Measurements from ENCODE around the gene PRKG1. TPM values are rescaled to one million over a fixed set of nuclear protein-coding genes. Genes with fewer than 3 reads are reported as not detected.

PRKG1 gene
- total and polyA plus RNA-seq, 2 experiments from 2014 or later = 18.2 to 21.1 TPM

DNA sequence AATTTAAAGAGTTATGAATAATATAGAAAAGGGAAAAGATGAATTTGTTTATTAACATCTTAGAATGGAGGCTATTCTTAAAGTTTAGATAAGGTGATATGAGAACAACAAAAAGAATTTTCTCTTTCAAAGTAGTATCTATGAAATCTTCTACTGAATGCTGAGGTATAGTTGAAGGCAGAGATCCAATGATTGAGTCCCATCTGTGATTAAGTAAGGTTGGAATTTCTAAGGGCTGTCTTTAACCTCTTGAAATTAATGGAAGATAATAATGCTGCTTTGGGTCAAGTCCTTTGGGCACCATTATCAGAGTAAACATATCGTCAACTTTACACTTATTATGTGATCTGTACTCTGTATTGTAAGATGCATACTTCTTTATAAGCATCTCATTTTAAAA lies 307.9 kb downstream of the PRKG1 start:
- no peak overlapping the region for H3K4me3 ChIP-seq
- H3K27ac ChIP-seq (ENCODE audit: low read depth) = no peak overlapping the region
- no peaks in the 10 kb centered on the region for H3K27me3 ChIP-seq (ENCODE audit: insufficient read depth)
- H3K4me2 ChIP-seq = no peak overlapping the region
- TF ChIP-seq, protein P1, sequence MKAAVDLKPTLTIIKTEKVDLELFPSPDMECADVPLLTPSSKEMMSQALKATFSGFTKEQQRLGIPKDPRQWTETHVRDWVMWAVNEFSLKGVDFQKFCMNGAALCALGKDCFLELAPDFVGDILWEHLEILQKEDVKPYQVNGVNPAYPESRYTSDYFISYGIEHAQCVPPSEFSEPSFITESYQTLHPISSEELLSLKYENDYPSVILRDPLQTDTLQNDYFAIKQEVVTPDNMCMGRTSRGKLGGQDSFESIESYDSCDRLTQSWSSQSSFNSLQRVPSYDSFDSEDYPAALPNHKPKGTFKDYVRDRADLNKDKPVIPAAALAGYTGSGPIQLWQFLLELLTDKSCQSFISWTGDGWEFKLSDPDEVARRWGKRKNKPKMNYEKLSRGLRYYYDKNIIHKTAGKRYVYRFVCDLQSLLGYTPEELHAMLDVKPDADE (IDR thresholded peaks at IDR 0.05) = no peak
- TF ChIP-seq EZH2phosphoT487 (IDR thresholded peaks at IDR 0.05; ENCODE audit: unreplicated experiment) (no peak), STAT1 (IDR thresholded peaks at IDR 0.05; ENCODE audit: unreplicated experiment) (no peak), CREB1 (CRISPR knock-in tag; IDR thresholded peaks at IDR 0.05; ENCODE audit: low read depth) (no peak), NANOG (IDR thresholded peaks at IDR 0.05; ENCODE audit: borderline replicate concordance) (no peak), ZNF331 (CRISPR knock-in tag; IDR thresholded peaks at IDR 0.05; ENCODE audit: low read depth) (no peak), JUNB (IDR thresholded peaks at IDR 0.05; ENCODE audit: unreplicated experiment) (no peak), ZNF114 (CRISPR knock-in tag; IDR thresholded peaks at IDR 0.05) (no peak), POLR2AphosphoS5 (IDR thresholded peaks at IDR 0.05; ENCODE audit: low read depth) (no peak)
- TF ChIP-seq, protein P2, sequence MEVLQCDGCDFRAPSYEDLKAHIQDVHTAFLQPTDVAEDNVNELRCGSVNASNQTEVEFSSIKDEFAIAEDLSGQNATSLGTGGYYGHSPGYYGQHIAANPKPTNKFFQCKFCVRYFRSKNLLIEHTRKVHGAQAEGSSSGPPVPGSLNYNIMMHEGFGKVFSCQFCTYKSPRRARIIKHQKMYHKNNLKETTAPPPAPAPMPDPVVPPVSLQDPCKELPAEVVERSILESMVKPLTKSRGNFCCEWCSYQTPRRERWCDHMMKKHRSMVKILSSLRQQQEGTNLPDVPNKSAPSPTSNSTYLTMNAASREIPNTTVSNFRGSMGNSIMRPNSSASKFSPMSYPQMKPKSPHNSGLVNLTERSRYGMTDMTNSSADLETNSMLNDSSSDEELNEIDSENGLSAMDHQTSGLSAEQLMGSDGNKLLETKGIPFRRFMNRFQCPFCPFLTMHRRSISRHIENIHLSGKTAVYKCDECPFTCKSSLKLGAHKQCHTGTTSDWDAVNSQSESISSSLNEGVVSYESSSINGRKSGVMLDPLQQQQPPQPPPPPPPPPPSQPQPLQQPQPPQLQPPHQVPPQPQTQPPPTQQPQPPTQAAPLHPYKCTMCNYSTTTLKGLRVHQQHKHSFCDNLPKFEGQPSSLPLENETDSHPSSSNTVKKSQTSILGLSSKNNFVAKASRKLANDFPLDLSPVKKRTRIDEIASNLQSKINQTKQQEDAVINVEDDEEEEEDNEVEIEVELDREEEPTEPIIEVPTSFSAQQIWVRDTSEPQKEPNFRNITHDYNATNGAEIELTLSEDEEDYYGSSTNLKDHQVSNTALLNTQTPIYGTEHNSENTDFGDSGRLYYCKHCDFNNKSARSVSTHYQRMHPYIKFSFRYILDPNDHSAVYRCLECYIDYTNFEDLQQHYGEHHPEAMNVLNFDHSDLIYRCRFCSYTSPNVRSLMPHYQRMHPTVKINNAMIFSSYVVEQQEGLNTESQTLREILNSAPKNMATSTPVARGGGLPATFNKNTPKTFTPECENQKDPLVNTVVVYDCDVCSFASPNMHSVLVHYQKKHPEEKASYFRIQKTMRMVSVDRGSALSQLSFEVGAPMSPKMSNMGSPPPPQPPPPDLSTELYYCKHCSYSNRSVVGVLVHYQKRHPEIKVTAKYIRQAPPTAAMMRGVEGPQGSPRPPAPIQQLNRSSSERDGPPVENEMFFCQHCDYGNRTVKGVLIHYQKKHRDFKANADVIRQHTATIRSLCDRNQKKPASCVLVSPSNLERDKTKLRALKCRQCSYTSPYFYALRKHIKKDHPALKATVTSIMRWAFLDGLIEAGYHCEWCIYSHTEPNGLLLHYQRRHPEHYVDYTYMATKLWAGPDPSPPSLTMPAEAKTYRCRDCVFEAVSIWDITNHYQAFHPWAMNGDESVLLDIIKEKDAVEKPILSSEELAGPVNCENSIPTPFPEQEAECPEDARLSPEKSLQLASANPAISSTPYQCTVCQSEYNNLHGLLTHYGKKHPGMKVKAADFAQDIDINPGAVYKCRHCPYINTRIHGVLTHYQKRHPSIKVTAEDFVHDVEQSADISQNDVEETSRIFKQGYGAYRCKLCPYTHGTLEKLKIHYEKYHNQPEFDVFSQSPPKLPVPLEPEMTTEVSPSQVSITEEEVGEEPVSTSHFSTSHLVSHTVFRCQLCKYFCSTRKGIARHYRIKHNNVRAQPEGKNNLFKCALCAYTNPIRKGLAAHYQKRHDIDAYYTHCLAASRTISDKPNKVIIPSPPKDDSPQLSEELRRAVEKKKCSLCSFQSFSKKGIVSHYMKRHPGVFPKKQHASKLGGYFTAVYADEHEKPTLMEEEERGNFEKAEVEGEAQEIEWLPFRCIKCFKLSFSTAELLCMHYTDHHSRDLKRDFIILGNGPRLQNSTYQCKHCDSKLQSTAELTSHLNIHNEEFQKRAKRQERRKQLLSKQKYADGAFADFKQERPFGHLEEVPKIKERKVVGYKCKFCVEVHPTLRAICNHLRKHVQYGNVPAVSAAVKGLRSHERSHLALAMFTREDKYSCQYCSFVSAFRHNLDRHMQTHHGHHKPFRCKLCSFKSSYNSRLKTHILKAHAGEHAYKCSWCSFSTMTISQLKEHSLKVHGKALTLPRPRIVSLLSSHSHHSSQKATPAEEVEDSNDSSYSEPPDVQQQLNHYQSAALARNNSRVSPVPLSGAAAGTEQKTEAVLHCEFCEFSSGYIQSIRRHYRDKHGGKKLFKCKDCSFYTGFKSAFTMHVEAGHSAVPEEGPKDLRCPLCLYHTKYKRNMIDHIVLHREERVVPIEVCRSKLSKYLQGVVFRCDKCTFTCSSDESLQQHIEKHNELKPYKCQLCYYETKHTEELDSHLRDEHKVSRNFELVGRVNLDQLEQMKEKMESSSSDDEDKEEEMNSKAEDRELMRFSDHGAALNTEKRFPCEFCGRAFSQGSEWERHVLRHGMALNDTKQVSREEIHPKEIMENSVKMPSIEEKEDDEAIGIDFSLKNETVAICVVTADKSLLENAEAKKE (CRISPR knock-in tag; IDR thresholded peaks at IDR 0.05) = no peak
- TF ChIP-seq, protein P3, sequence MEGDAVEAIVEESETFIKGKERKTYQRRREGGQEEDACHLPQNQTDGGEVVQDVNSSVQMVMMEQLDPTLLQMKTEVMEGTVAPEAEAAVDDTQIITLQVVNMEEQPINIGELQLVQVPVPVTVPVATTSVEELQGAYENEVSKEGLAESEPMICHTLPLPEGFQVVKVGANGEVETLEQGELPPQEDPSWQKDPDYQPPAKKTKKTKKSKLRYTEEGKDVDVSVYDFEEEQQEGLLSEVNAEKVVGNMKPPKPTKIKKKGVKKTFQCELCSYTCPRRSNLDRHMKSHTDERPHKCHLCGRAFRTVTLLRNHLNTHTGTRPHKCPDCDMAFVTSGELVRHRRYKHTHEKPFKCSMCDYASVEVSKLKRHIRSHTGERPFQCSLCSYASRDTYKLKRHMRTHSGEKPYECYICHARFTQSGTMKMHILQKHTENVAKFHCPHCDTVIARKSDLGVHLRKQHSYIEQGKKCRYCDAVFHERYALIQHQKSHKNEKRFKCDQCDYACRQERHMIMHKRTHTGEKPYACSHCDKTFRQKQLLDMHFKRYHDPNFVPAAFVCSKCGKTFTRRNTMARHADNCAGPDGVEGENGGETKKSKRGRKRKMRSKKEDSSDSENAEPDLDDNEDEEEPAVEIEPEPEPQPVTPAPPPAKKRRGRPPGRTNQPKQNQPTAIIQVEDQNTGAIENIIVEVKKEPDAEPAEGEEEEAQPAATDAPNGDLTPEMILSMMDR (conservative IDR thresholded peaks at IDR 0.05; ENCODE audit: low read depth in 2 of 2) = no peak
- no peak for DNase-seq (ENCODE audit: low spot score)
- Mint-ChIP-seq H3K9me3 (no peaks in the 10 kb centered on the region), H3K4me3 (no peak overlapping the region), H3K4me1 (peaks cover 13% of the 10 kb centered on the region), H3K27me3 (ENCODE audit: insufficient read depth, low read depth, poor library complexity) (peaks cover 1% of the 10 kb centered on the region), H3K27ac (no peak overlapping the region), H3K36me3 (ENCODE audit: low read depth) (no peaks in the 10 kb centered on the region)
- ATAC-seq = no peak
- no peaks in the 10 kb centered on the region for H3K36me3 ChIP-seq (ENCODE audit: insufficient read depth)
- H4K20me1 ChIP-seq (replicated peaks; ENCODE audit: insufficient read depth) = no peaks in the 10 kb centered on the region
- H3K9me2 ChIP-seq (ENCODE audit: insufficient read depth) = 0 out of 2 replicates have a peak, but pooled peaks cover 5% of the 10 kb centered on the region
- no peaks in the 10 kb centered on the region for H3K79me2 ChIP-seq (replicated peaks; ENCODE audit: insufficient read depth)
- peaks cover 10% of the 10 kb centered on the region for H3K4me1 ChIP-seq (ENCODE audit: insufficient read depth)
- no peaks in the 10 kb centered on the region for H3F3A ChIP-seq (replicated peaks; ENCODE audit: low read depth)
- no peak overlapping the region for H2AFZ ChIP-seq

Data from GM23338 (cell line).